Pulmonary artery endothelial cell (primary cell): ENCODE measurements around the gene CREB5. TPM values are rescaled to one million over a fixed set of nuclear protein-coding genes. Genes with fewer than 3 reads are reported as not detected.
"Not testable (repeated sequence)": the region's sequence is repeated elsewhere in the genome, so short reads cannot be mapped to it uniquely, and the experiment has no call there.

Experiments
- DNase-seq: peaks from one replicate; pipeline ENCODE4 v3.0.0-alpha.2; 2011; ENCODE audit warnings: low read depth, low spot score
- total RNA-seq: library from RNA; depleted of rRNA; stranded (reverse); fragments of >200 nt; gene quantifications from 2 replicates; pipeline ENCODE4 v1.2.3, GENCODE V29; 2014

Gene CREB5
- total RNA-seq, 1 donor from 2014 or later = 2.8 TPM

GRCh38 chr7:28808796-28809533 lies 396.6 kb downstream of the CREB5 start:
- DNase-seq = no peak

- no peak for DNase-seq
Observed at GRCh38 chr7:28811008-28811407, 398.7 kb downstream of the CREB5 start.

GRCh38 chr7:28811701-28812430 lies 399.5 kb downstream of the CREB5 start:
- no peak for DNase-seq

GRCh38 chr7:28812616-28813015 lies 400.3 kb downstream of the CREB5 start:
- no peak for DNase-seq

GRCh38 chr7:28813243-28813962 lies 401.1 kb downstream of the CREB5 start:
- DNase-seq = no peak

- no peak for DNase-seq
Observed at GRCh38 chr7:28815369-28815927, 403.1 kb downstream of the CREB5 start.

GRCh38 chr7:28815928-28816373 lies 403.6 kb downstream of the CREB5 start:
- no peak for DNase-seq

GRCh38 chr7:28818996-28819395 lies 406.7 kb downstream of the CREB5 start:
- no peak for DNase-seq

- no peak for DNase-seq
Observed at GRCh38 chr7:28823582-28823981, 411.3 kb downstream of the CREB5 start.

- not testable (repeated sequence) for DNase-seq
Observed at GRCh38 chr7:28825817-28826448, 413.6 kb downstream of the CREB5 start.

- DNase-seq = no peak
Observed at GRCh38 chr7:28830846-28831245, 418.5 kb downstream of the CREB5 start.

GRCh38 chr7:28832669-28833068 lies 420.4 kb downstream of the CREB5 start:
- no peak for DNase-seq

GRCh38 chr7:28835800-28836199 lies 423.5 kb downstream of the CREB5 start:
- no peak for DNase-seq

GRCh38 chr7:28836716-28837115 lies 424.4 kb downstream of the CREB5 start:
- DNase-seq = no peak

GRCh38 chr7:28837216-28837615 lies 424.9 kb downstream of the CREB5 start:
- DNase-seq = no peak

- DNase-seq = no peak
Observed at GRCh38 chr7:28840592-28840995, 428.3 kb downstream of the CREB5 start.

GRCh38 chr7:28841766-28842165 lies 429.4 kb downstream of the CREB5 start:
- DNase-seq = no peak

GRCh38 chr7:28842769-28843295 lies 430.5 kb downstream of the CREB5 start:
- no peak for DNase-seq

GRCh38 chr7:28845106-28845505 lies 432.8 kb downstream of the CREB5 start:
- no peak for DNase-seq

- DNase-seq = no peak
Observed at GRCh38 chr7:28847176-28847575, 434.9 kb downstream of the CREB5 start.

GRCh38 chr7:28847681-28848080 lies 435.4 kb downstream of the CREB5 start:
- no peak for DNase-seq
